DND-41 (cell line): ENCODE results near the gene KIAA1549.
"Not testable (repeated sequence)": the region's sequence is repeated elsewhere in the genome, so short reads cannot be mapped to it uniquely, and the experiment has no call there.

Experiments
- ATAC-seq: fragments of 200-7000 bp; cut with Tn5 transposase; 3 replicates; pipeline ENCODE4 v1.9.1; 2021; ENCODE audit warnings: low read depth; ENCODE audit not compliant: insufficient read depth
- DNase-seq: peaks from one replicate; pipeline ENCODE4 v3.0.0-alpha.2; 2020
- H2AFZ ChIP-seq: 2 replicates; pipeline ENCODE4 v1.6.0; 2012; ENCODE audit warnings: low read depth, low read length
- H3K27ac ChIP-seq: 2 replicates; pipeline ENCODE4 v1.5.1; 2012; ENCODE audit warnings: low read length, inconsistent platforms
- H3K27me3 ChIP-seq: fragments of 200-600 bp; sonication (generic); 2 replicates; pipeline ENCODE4 v1.6.0; 2012; ENCODE audit warnings: low read length, mild to moderate bottlenecking, inconsistent platforms; ENCODE audit not compliant: insufficient read depth, poor library complexity
- H3K36me3 ChIP-seq: 2 replicates; pipeline ENCODE4 v1.5.1; 2012; ENCODE audit warnings: low read length, inconsistent platforms; ENCODE audit not compliant: insufficient read depth
- H3K4me1 ChIP-seq: 2 replicates; pipeline ENCODE4 v1.5.1; 2012; ENCODE audit warnings: mild to moderate bottlenecking, low read length; ENCODE audit not compliant: insufficient read depth
- H3K4me2 ChIP-seq: 2 replicates; pipeline ENCODE4 v1.6.0; 2012; ENCODE audit warnings: mild to moderate bottlenecking, moderate library complexity, low read length, inconsistent platforms; ENCODE audit not compliant: insufficient read depth
- H3K4me3 ChIP-seq, 2 experiments: fragments of 200-600 bp in 1 of 2; shearing (Covaris generic) in 1 of 2; 2 replicates each; pipeline ENCODE4 v1.5.1; 2012 to 2016; ENCODE audit warnings: inconsistent platforms in 2 of 2, low read length in 2 of 2, mild to moderate bottlenecking in 2 of 2, low read depth in 1 of 2, moderate library complexity in 1 of 2
- H3K79me2 ChIP-seq: 2 replicates; pipeline ENCODE4 v1.6.0; 2012; ENCODE audit warnings: low read length, inconsistent platforms; ENCODE audit not compliant: insufficient read depth
- H3K9ac ChIP-seq: 2 replicates; pipeline ENCODE4 v1.6.0; 2012; ENCODE audit warnings: low read depth, mild to moderate bottlenecking, inconsistent platforms, low read length, moderate library complexity
- H3K9me3 ChIP-seq: 2 replicates; pipeline ENCODE4 v1.5.1; 2012; ENCODE audit warnings: low read length, moderate library complexity, mild to moderate bottlenecking, inconsistent platforms; ENCODE audit not compliant: insufficient read depth, severe bottlenecking
- H4K20me1 ChIP-seq: 2 replicates; pipeline ENCODE4 v1.6.0; 2012; ENCODE audit warnings: low read length; ENCODE audit not compliant: insufficient read depth
- EZH2 ChIP-seq: IDR thresholded peaks from 3 replicates; pipeline ENCODE4 v1.6.1; 2012; ENCODE audit warnings: borderline replicate concordance, low read depth, mild to moderate bottlenecking, moderate library complexity, low read length, inconsistent platforms; ENCODE audit not compliant: severe bottlenecking
- TF ChIP-seq, protein P1 (sequence below): IDR thresholded peaks from 2 replicates; pipeline ENCODE4 v1.5.1; 2012; ENCODE audit warnings: borderline replicate concordance, low read length, moderate library complexity, mild to moderate bottlenecking; ENCODE audit not compliant: poor library complexity, severe bottlenecking; ENCODE audit errors: extremely low read depth

Gene KIAA1549

DNA sequence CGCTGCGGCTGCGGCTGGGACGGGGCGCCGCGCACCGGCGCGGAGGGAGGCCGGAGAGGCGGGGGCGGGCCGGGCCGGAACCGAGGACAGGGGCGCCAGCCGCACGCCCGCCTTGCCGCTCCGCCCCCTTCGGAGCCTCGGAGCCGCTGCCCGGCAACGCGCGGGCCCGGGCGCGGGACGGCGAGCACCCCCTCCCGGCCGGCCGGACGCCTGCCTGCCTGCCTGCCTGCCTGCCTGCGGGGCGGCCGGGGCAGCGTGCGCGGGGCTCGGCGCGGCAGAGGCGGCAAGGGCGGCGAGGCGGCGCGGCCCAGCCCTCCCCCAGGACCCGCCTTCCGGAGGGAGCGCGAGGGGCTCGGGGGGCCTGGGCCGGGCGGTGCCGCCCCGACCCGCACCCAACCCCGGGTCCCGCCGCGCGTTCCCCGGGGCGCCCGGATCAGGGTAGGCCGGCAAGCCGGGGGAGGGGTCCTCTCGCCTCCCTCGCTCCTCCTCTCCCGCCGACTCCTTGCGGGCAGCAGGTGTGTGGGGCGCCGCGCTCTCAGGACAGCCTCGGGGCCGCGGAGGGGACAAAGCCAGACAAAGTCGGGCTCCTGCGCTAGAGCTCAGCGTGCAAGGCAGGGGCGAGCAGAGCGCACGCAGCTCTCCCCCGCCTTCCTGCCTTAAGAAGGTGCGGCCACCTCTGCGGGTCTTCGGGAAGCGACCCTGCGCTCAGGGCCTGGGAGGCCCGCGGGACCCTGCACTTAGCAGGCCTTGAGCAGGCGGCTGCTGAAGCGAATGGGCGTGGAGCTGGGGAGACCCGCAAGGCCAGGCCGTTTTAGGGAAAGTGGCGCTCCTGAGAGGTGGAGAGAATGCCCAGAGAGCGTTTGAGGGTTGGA is at the start of gene KIAA1549:
KIAA1549 (minus strand) TSS at position 58 of the 872 bp plus-strand sequence. CDS start 120 bp downstream, outside the sequence.
- peak; percentile 74 for ATAC-seq
- no peak within 1 kb of the TSS; the same call in 1 of the 2 replicates for H3K27ac ChIP-seq

DNA sequence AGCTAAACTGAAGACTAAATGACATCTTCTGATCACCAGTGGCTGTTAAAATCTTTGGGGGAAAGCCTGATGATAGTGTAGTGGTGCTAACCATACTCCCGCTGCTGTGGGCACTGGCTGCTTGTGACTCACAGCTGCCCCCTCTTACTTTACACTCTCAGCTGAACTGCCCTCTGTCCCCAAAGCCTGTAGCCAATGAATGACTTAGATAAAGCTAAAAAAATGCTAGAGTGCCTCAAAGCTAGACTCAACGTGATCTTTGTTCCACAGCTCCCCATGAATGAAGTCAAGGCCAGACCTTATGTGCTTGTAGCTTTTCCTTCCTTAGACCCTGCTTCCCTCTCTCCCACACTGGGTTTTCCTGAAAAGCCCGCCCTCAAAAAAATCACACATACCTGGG is 48.2 kb upstream of the KIAA1549 start:
- ATAC-seq (no peak), DNase-seq (no peak)
- Histone ChIP-seq H3K9me3 (no peaks in the 10 kb centered on the region), H3K4me3 (no peak overlapping the region), H3K36me3 (peaks cover 95% of the 10 kb centered on the region), H3K27me3 (no peaks in the 10 kb centered on the region), H3K27ac (no peak overlapping the region), H3K4me2 (no peak overlapping the region), H3K79me2 (peaks cover 41% of the 10 kb centered on the region), H3K9ac (no peak overlapping the region), H2AFZ (no peak overlapping the region), H4K20me1 (no peaks in the 10 kb centered on the region), H3K4me1 (peaks cover 16% of the 10 kb centered on the region)
- no peak for TF ChIP-seq EZH2
- TF ChIP-seq, protein P1, sequence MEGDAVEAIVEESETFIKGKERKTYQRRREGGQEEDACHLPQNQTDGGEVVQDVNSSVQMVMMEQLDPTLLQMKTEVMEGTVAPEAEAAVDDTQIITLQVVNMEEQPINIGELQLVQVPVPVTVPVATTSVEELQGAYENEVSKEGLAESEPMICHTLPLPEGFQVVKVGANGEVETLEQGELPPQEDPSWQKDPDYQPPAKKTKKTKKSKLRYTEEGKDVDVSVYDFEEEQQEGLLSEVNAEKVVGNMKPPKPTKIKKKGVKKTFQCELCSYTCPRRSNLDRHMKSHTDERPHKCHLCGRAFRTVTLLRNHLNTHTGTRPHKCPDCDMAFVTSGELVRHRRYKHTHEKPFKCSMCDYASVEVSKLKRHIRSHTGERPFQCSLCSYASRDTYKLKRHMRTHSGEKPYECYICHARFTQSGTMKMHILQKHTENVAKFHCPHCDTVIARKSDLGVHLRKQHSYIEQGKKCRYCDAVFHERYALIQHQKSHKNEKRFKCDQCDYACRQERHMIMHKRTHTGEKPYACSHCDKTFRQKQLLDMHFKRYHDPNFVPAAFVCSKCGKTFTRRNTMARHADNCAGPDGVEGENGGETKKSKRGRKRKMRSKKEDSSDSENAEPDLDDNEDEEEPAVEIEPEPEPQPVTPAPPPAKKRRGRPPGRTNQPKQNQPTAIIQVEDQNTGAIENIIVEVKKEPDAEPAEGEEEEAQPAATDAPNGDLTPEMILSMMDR: no peak

More for the DNA sequence above, at the start of gene KIAA1549:
- Histone ChIP-seq H3K9me3 (no peaks in the 10 kb centered on the region), H3K4me1 (peaks cover 18% of the 10 kb centered on the region), H3K27me3 (peaks cover 16% of the 10 kb centered on the region), H3K4me2 (peak within 1 kb of the TSS; percentile 89), H3K9ac (peak within 1 kb of the TSS; percentile 60), H4K20me1 (no peaks in the 10 kb centered on the region), H3K4me3 (peak within 1 kb of the TSS; percentile 35 to 62; a peak in 3 of 4 replicates), H3K36me3 (no peaks in the 10 kb centered on the region), H2AFZ (peak within 1 kb of the TSS; percentile 79), H3K79me2 (no peaks in the 10 kb centered on the region)
- TF ChIP-seq, protein P1: peak; percentile 43
- TF ChIP-seq EZH2: peak; percentile 65
- peak; percentile 54 for DNase-seq

DNA sequence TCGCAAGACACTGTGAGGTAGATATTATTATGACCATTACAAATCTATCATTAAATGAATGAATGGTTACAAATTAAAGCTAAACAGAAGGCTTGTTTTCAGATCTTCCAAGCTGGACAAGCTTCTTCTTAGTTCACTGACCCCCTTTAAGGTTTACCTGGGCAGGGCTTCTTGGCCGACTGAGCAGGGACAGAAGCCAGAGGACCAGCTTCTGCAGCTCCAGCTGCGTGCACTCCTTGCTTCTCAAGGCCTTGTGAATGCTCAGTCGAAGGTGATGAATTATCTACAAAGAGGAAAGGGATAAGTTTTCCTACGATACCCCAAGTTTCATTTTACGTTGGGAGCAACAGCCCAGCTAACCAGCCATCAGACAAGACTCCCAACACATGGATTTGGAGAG is 45.4 kb upstream of the KIAA1549 start:
- no peak overlapping the region for H2AFZ ChIP-seq
- peaks cover 92% of the 10 kb centered on the region for H3K36me3 ChIP-seq
- no peak overlapping the region for H3K4me3 ChIP-seq
- H3K79me2 ChIP-seq: peaks cover 15% of the 10 kb centered on the region
- DNase-seq (no peak), ATAC-seq (no peak)
- no peak overlapping the region for H3K27ac ChIP-seq
- H3K4me2 ChIP-seq: no peak overlapping the region
- no peaks in the 10 kb centered on the region; the same call in 1 of the 2 replicates for H3K4me1 ChIP-seq
- no peak for TF ChIP-seq EZH2
- TF ChIP-seq, protein P1: no peak
- no peak overlapping the region for H3K9ac ChIP-seq
- H4K20me1 ChIP-seq: 0 out of 2 replicates have a peak, but pooled peaks cover 2% of the 10 kb centered on the region
- no peaks in the 10 kb centered on the region for H3K27me3 ChIP-seq
- no peaks in the 10 kb centered on the region for H3K9me3 ChIP-seq

DNA sequence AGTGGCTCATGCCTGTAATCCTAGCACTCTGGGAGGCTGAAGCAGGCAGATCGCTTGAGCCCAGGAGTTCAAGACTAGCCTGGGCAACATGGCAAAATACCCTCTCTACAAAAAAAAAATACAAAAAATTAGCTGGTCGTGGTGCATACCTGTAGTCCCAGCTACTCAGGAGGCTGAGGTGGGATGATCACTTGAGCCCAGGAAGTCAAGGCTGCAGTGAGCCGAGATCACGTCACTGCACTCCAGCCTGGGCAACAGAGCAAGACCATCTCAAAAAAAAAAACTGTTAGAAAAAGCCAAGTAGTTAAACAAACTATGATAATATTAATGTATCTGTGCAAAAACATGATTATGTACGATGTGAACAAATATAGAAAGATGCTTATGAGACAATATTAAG is 44.7 kb upstream of the KIAA1549 start:
- Histone ChIP-seq H3K79me2 (peaks cover 11% of the 10 kb centered on the region), H3K36me3 (peaks cover 87% of the 10 kb centered on the region)
- not testable (repeated sequence) for H3K4me1 ChIP-seq, DNase-seq, H2AFZ ChIP-seq, H3K9me3 ChIP-seq, H4K20me1 ChIP-seq, H3K4me2 ChIP-seq, H3K4me3 ChIP-seq, ATAC-seq, H3K27me3 ChIP-seq, H3K27ac ChIP-seq, H3K9ac ChIP-seq
